ENCODE data around the gene IPO11.
"Not testable (repeated sequence)": the region's sequence is repeated elsewhere in the genome, so short reads cannot be mapped to it uniquely, and the experiment has no call there.

Gene IPO11

GRCh38 chr5:62477801-62478200 lies 65.2 kb downstream of the IPO11 start:
- Mint-ChIP-seq H3K9me3 (peaks cover 0 to 4% of the 10 kb centered on the region in 2 donors), H3K36me3 (peaks cover 39 to 55% of the 10 kb centered on the region in 2 donors), H3K27me3 (no peaks in the 10 kb centered on the region), H3K4me3 (no peak overlapping the region), H3K27ac (no peak overlapping the region), H3K4me1 (peaks cover 9 to 18% of the 10 kb centered on the region in 2 donors)
- no peak for DNase-seq
- no peak for ATAC-seq (replicated peaks)

GRCh38 chr5:62483556-62483955 lies 71.0 kb downstream of the IPO11 start:
- Mint-ChIP-seq H3K4me1 (peaks cover 9 to 12% of the 10 kb centered on the region in 2 donors), H3K4me3 (no peak overlapping the region), H3K27me3 (no peaks in the 10 kb centered on the region), H3K27ac (no peak overlapping the region), H3K36me3 (peaks cover 37 to 58% of the 10 kb centered on the region in 2 donors), H3K9me3 (peaks cover 0 to 4% of the 10 kb centered on the region in 2 donors)
- ATAC-seq (replicated peaks) (no peak), DNase-seq (no peak)

- Mint-ChIP-seq H3K4me1 (peaks cover 0 to 5% of the 10 kb centered on the region in 2 donors), H3K27ac (no peak overlapping the region), H3K36me3 (peaks cover 16 to 41% of the 10 kb centered on the region in 2 donors), H3K27me3 (no peaks in the 10 kb centered on the region), H3K4me3 (no peak overlapping the region), H3K9me3 (no peaks in the 10 kb centered on the region)
- ATAC-seq (replicated peaks), result no peak
- no peak for DNase-seq
Measured at GRCh38 chr5:62486672-62487071, 74.1 kb downstream of the IPO11 start.

GRCh38 chr5:62488531-62488930 lies 76.0 kb downstream of the IPO11 start:
- peaks cover 7 to 36% of the 10 kb centered on the region in 2 donors for H3K36me3 Mint-ChIP-seq
- H3K27ac Mint-ChIP-seq, result no peak overlapping the region
- H3K9me3 Mint-ChIP-seq, result no peaks in the 10 kb centered on the region
- no peak overlapping the region for H3K4me3 Mint-ChIP-seq
- DNase-seq (no peak), ATAC-seq (replicated peaks) (no peak)
- H3K4me1 Mint-ChIP-seq, result no peaks in the 10 kb centered on the region
- H3K27me3 Mint-ChIP-seq, result no peaks in the 10 kb centered on the region

GRCh38 chr5:62489471-62489870 lies 76.9 kb downstream of the IPO11 start:
- no peaks in the 10 kb centered on the region for H3K27me3 Mint-ChIP-seq
- peaks cover 0 to under 1% of the 10 kb centered on the region in 2 donors for H3K4me1 Mint-ChIP-seq
- H3K36me3 Mint-ChIP-seq, result peaks cover 6 to 32% of the 10 kb centered on the region in 2 donors
- DNase-seq (no peak), ATAC-seq (replicated peaks) (no peak)
- H3K27ac Mint-ChIP-seq, result no peak overlapping the region
- H3K9me3 Mint-ChIP-seq, result no peaks in the 10 kb centered on the region
- H3K4me3 Mint-ChIP-seq, result no peak overlapping the region

GRCh38 chr5:62494772-62495171 lies 82.2 kb downstream of the IPO11 start:
- no peaks in the 10 kb centered on the region for H3K9me3 Mint-ChIP-seq
- no peaks in the 10 kb centered on the region for H3K27me3 Mint-ChIP-seq
- ATAC-seq (replicated peaks) (peak in 1 of 2 donors; percentile 34), DNase-seq (no peak)
- H3K4me1 Mint-ChIP-seq, result peaks cover 2 to 6% of the 10 kb centered on the region in 2 donors
- no peak overlapping the region for H3K27ac Mint-ChIP-seq
- H3K4me3 Mint-ChIP-seq, result no peak overlapping the region
- H3K36me3 Mint-ChIP-seq, result peaks cover 6 to 24% of the 10 kb centered on the region in 2 donors

GRCh38 chr5:62496876-62497275 lies 84.3 kb downstream of the IPO11 start:
- Mint-ChIP-seq H3K9me3 (no peaks in the 10 kb centered on the region), H3K36me3 (peaks cover 10 to 27% of the 10 kb centered on the region in 2 donors), H3K4me3 (no peak overlapping the region), H3K27ac (no peak overlapping the region), H3K27me3 (no peaks in the 10 kb centered on the region), H3K4me1 (peaks cover 2 to 7% of the 10 kb centered on the region in 2 donors)
- ATAC-seq (replicated peaks), result no peak
- DNase-seq, result no peak

- Mint-ChIP-seq H3K4me3 (no peak overlapping the region), H3K4me1 (peaks cover 9 to 17% of the 10 kb centered on the region in 2 donors)
Measured at GRCh38 chr5:62498961-62499360, 86.4 kb downstream of the IPO11 start.

GRCh38 chr5:62499756-62500155 lies 87.2 kb downstream of the IPO11 start:
- H3K9me3 Mint-ChIP-seq, result no peaks in the 10 kb centered on the region
- no peak for ATAC-seq (replicated peaks)
- H3K27me3 Mint-ChIP-seq, result no peaks in the 10 kb centered on the region
- peaks cover 8 to 13% of the 10 kb centered on the region in 2 donors for H3K4me1 Mint-ChIP-seq
- H3K27ac Mint-ChIP-seq, result no peak overlapping the region
- DNase-seq, result no peak
- H3K36me3 Mint-ChIP-seq, result peaks cover 23 to 39% of the 10 kb centered on the region in 2 donors
- no peak overlapping the region for H3K4me3 Mint-ChIP-seq

More at GRCh38 chr5:62498961-62499360, 86.4 kb downstream of the IPO11 start:
- DNase-seq (no peak), ATAC-seq (replicated peaks) (no peak)
- Mint-ChIP-seq H3K9me3 (no peaks in the 10 kb centered on the region), H3K36me3 (peaks cover 20 to 37% of the 10 kb centered on the region in 2 donors), H3K27ac (no peak overlapping the region), H3K27me3 (no peaks in the 10 kb centered on the region)

GRCh38 chr5:62502456-62503101 lies 90.0 kb downstream of the IPO11 start:
- no peaks in the 10 kb centered on the region for H3K9me3 Mint-ChIP-seq
- H3K27me3 Mint-ChIP-seq, result no peaks in the 10 kb centered on the region
- DNase-seq, result no peak
- H3K36me3 Mint-ChIP-seq, result peaks cover 22 to 50% of the 10 kb centered on the region in 2 donors
- H3K27ac Mint-ChIP-seq, result no peak overlapping the region
- ATAC-seq (replicated peaks), result no peak
- H3K4me1 Mint-ChIP-seq, result peaks cover 8 to 11% of the 10 kb centered on the region in 2 donors
- H3K4me3 Mint-ChIP-seq, result no peak overlapping the region

- peaks cover 29 to 49% of the 10 kb centered on the region in 2 donors for H3K36me3 Mint-ChIP-seq
- no peaks in the 10 kb centered on the region for H3K27me3 Mint-ChIP-seq
- H3K9me3 Mint-ChIP-seq, result peaks cover 4 to 6% of the 10 kb centered on the region in 2 donors
- no peak overlapping the region for H3K27ac Mint-ChIP-seq
- no peak for DNase-seq
- no peak overlapping the region for H3K4me3 Mint-ChIP-seq
- no peak for ATAC-seq (replicated peaks)
- H3K4me1 Mint-ChIP-seq, result peaks cover 8 to 11% of the 10 kb centered on the region in 2 donors
Measured at GRCh38 chr5:62504129-62504528, 91.6 kb downstream of the IPO11 start.

- H3K4me1 Mint-ChIP-seq, result peaks cover 8 to 10% of the 10 kb centered on the region in 2 donors
- no peak overlapping the region for H3K27ac Mint-ChIP-seq
- H3K9me3 Mint-ChIP-seq, result peaks cover 4 to 6% of the 10 kb centered on the region in 2 donors
- H3K36me3 Mint-ChIP-seq, result peaks cover 34 to 56% of the 10 kb centered on the region in 2 donors
- ATAC-seq (replicated peaks) (peak in 1 of 2 donors; percentile 27), DNase-seq (no peak)
- no peaks in the 10 kb centered on the region for H3K27me3 Mint-ChIP-seq
- no peak overlapping the region for H3K4me3 Mint-ChIP-seq
Measured at GRCh38 chr5:62506659-62507460, 94.3 kb downstream of the IPO11 start.

GRCh38 chr5:62508760-62509159 lies 96.2 kb downstream of the IPO11 start:
- H3K4me3 Mint-ChIP-seq; H3K4me1 Mint-ChIP-seq; H3K27me3 Mint-ChIP-seq; ATAC-seq (replicated peaks); DNase-seq; H3K9me3 Mint-ChIP-seq; H3K27ac Mint-ChIP-seq: not testable (repeated sequence)
- peaks cover 25 to 42% of the 10 kb centered on the region in 2 donors for H3K36me3 Mint-ChIP-seq

GRCh38 chr5:62509806-62510205 lies 97.2 kb downstream of the IPO11 start:
- peaks cover 4 to 6% of the 10 kb centered on the region in 2 donors for H3K9me3 Mint-ChIP-seq
- H3K27ac Mint-ChIP-seq, result no peak overlapping the region
- no peak for DNase-seq
- H3K36me3 Mint-ChIP-seq, result peaks cover 21 to 36% of the 10 kb centered on the region in 2 donors
- no peaks in the 10 kb centered on the region for H3K27me3 Mint-ChIP-seq
- no peak overlapping the region for H3K4me3 Mint-ChIP-seq
- no peaks in the 10 kb centered on the region for H3K4me1 Mint-ChIP-seq
- no peak for ATAC-seq (replicated peaks)

- H3K9me3 Mint-ChIP-seq; DNase-seq; H3K27ac Mint-ChIP-seq; H3K4me3 Mint-ChIP-seq; H3K27me3 Mint-ChIP-seq; H3K4me1 Mint-ChIP-seq; ATAC-seq (replicated peaks): not testable (repeated sequence)
- H3K36me3 Mint-ChIP-seq, result peaks cover 23 to 31% of the 10 kb centered on the region in 2 donors
Measured at GRCh38 chr5:62513085-62513484, 100.5 kb downstream of the IPO11 start.
